Fibroblast of skin of scalp (primary cell): Measurements from ENCODE around the gene DNAJC13. TPM values are rescaled to one million over a fixed set of nuclear protein-coding genes. Genes with fewer than 3 reads are reported as not detected.
"Not testable (repeated sequence)": the region's sequence is repeated elsewhere in the genome, so short reads cannot be mapped to it uniquely, and the experiment has no call there.

Source experiments
- DNase-seq: peaks from one replicate; pipeline ENCODE4 v3.0.0-alpha.2; 2013
- polyA plus RNA-seq, 2 experiments: library from polyadenylated mRNA; unstranded; fragments of 120-200 nt; gene quantifications; one replicate each; pipeline ENCODE4 v1.2.1, GENCODE V29; 2013; ENCODE audit not compliant: insufficient read length in 2 of 2

The DNAJC13 gene
- 35.6 TPM for polyA plus RNA-seq (2013, experiment 1 of 2; ENCODE audit: insufficient read length)
- polyA plus RNA-seq (2013, experiment 2 of 2; ENCODE audit: insufficient read length), result 35.1 TPM

GRCh38 chr3:132416807-132417694, at the start of gene DNAJC13:
TSS of gene DNAJC13 (plus strand) at chr3:132417502. CDS start at chr3:132434551, 17,049 bp downstream.
- peak; percentile 93 for DNase-seq

GRCh38 chr3:132368515-132368914, 48.8 kb upstream of the DNAJC13 start:
- DNase-seq, result no peak

- DNase-seq, result no peak
Observed at GRCh38 chr3:132368962-132369361, 48.3 kb upstream of the DNAJC13 start.

- DNase-seq, result not testable (repeated sequence)
Observed at GRCh38 chr3:132376945-132377354, 40.4 kb upstream of the DNAJC13 start.

- no peak for DNase-seq
Observed at GRCh38 chr3:132378048-132378762, 39.1 kb upstream of the DNAJC13 start.

- no peak for DNase-seq
Observed at GRCh38 chr3:132378846-132379245, 38.5 kb upstream of the DNAJC13 start.

- no peak for DNase-seq
Observed at GRCh38 chr3:132380920-132381319, 36.4 kb upstream of the DNAJC13 start.

- DNase-seq, result no peak
Observed at GRCh38 chr3:132381348-132381944, 35.9 kb upstream of the DNAJC13 start.

GRCh38 chr3:132382267-132382666, 35.0 kb upstream of the DNAJC13 start:
- no peak for DNase-seq

GRCh38 chr3:132382688-132383194, 34.6 kb upstream of the DNAJC13 start:
- DNase-seq, result no peak

GRCh38 chr3:132386259-132386658, 31.0 kb upstream of the DNAJC13 start:
- DNase-seq, result no peak

- DNase-seq, result not testable (repeated sequence)
Observed at GRCh38 chr3:132392675-132393074, 24.6 kb upstream of the DNAJC13 start.

- DNase-seq, result peak; percentile 30
Observed at GRCh38 chr3:132394320-132394719, 23.0 kb upstream of the DNAJC13 start.

GRCh38 chr3:132395126-132395525, 22.2 kb upstream of the DNAJC13 start:
- no peak for DNase-seq

- DNase-seq, result no peak
Observed at GRCh38 chr3:132396255-132396654, 21.0 kb upstream of the DNAJC13 start.

GRCh38 chr3:132396776-132397175, 20.5 kb upstream of the DNAJC13 start:
- not testable (repeated sequence) for DNase-seq

- peak; percentile 62 for DNase-seq
Observed at GRCh38 chr3:132399054-132399929, 18.0 kb upstream of the DNAJC13 start.

GRCh38 chr3:132401255-132401654, 16.0 kb upstream of the DNAJC13 start:
- DNase-seq, result no peak

- no peak for DNase-seq
Observed at GRCh38 chr3:132404276-132404675, 13.0 kb upstream of the DNAJC13 start.

GRCh38 chr3:132405188-132405587, 12.1 kb upstream of the DNAJC13 start:
- DNase-seq, result no peak

GRCh38 chr3:132405609-132406299, 11.5 kb upstream of the DNAJC13 start:
- DNase-seq, result no peak
